Fibroblast of lung (primary cell): ENCODE data around the gene VPS26C.

Experiments
- CTCF ChIP-seq, 2 donors: IDR thresholded peaks in 1 of 2; conservative IDR thresholded peaks in 1 of 2; 1 replicate in 1 of 2; 2 replicates in 1 of 2; pipeline ENCODE4 v1.5.1; 2011 to 2012; ENCODE audit warnings: low read length in 2 of 2, control low read depth in 1 of 2, inconsistent platforms in 1 of 2, low read depth in 1 of 2, mild to moderate bottlenecking in 1 of 2
- EZH2 ChIP-seq: IDR thresholded peaks from 2 replicates; pipeline ENCODE4 v1.5.1; 2012; ENCODE audit warnings: low read length, control low read depth, mild to moderate bottlenecking; ENCODE audit errors: missing control alignments

GRCh38 chr21:37200641-37201480 is 66.3 kb downstream of the VPS26C start:
- TF ChIP-seq CTCF (conservative IDR thresholded peaks at IDR 0.05 in 1 of 2, IDR thresholded peaks at IDR 0.05 in 1 of 2; ENCODE audit: low read depth in 1 of 2, low read length in 2 of 2): no peak
- TF ChIP-seq EZH2: no peak
